Stimulated activated CD4-positive, alpha-beta T cell treated with anti-CD3 and anti-CD28 coated beads, TNF-alpha, amount 100 ng/mL, for 4 hours (primary cell): ENCODE results near the gene H2BK1.

Source experiments
- DNase-seq, 3 experiments: peaks; one replicate each; pipeline ENCODE4 v3.0.0-alpha.2; 2020; ENCODE audit warnings: low read depth in 3 of 3

H2BK1 gene

DNA sequence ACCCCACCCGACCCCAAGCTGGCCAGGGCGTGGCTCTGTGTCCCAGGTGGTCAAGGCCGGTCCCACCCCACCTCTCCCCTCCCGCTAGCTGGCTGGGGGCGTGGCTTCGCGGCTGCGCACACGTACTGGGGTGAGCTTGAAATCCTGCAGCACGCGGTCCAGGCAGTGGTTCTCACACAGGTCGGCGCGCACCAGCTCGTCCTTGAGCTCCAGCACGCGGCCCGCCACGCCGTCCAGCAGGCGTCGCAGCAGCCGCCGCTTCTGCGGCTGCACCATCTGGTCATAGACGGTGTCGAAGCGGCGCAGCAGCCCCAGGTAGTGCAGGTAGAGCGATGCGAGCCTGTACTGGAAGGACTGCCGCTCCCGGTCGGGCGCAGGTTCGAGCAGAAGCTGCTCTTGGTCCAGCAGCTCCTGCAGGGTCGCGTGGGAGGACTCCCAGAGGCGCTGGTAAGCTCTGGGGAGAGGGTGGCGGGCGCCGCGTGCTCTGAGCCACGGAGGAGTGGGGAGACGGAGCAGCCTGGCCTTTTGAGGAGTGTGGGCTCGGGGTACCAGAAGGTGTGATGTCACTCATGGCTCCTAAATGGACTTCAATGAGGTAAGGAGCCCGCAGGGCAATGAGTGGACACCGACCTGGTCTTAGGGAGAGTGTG, 5.8 kb downstream of the H2BK1 start:
- DNase-seq: no peak

- no peak for DNase-seq
Observed at GRCh38 chr7:151202836-151203235, 7.5 kb downstream of the H2BK1 start.

GRCh38 chr7:151201751-151202150, 8.5 kb downstream of the H2BK1 start:
- no peak for DNase-seq

DNA sequence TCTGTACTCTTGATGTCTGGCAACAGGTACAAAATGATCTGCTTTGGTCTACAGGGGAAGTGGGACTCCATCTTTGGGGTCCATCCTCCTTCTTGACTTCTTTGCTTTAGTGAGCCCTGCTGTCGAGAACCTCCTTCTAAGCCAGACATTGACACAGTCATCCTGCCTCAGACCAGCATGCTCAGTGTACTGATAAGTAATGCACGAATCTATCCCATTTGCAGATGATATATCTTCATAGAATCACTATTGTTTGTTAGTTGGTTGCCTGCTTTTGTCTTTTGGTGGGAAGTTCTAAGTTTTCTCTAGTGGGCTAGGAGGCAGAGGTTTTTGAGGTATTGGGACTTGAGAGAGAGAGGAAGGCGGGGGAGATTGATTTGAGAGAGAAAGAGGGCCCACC, 8.9 kb downstream of the H2BK1 start:
- no peak for DNase-seq

DNA sequence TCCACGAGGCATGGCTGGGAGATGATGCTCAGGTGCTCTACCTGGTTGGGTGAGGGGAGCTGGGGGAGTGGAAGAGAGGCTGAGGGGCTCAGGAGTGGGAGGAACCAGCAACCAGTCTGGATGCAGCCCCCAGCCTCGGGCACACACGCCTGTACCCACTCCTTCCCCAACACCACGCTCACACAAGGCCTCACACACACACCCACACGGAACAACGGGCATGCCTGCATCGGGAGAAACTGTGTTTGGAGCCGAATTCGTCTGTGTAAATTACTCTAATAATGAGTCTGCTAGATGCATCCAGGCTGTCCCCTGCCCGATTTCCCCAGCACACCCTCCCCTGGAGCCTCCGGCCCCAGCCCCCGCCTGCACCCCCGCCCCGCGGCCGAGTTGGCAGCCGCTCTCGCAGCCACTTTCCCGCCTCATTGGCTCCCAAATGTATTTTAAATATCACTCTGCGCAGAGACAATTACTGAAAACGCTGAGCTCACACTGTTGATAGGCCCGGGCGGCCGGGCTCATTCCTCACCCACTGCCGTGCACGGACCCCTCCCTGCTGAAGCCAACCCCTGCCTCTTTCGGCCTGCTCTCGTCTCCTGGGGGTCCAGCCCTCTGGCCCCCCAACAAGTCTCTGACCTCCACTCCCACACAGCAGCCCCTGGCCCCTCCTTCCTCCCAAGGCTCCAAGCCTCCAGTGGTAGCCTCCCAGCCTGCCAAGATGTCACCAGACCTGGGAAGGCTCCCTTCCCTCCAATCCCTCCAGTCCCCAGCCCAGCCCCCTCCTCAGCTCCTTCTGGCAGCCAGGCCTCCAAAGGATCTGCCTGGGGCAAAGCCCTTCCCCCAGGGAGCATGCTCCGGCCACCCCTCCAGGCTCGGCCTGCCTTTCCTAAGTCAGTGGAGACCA, 11.1 kb downstream of the H2BK1 start:
- no peak for DNase-seq

DNA sequence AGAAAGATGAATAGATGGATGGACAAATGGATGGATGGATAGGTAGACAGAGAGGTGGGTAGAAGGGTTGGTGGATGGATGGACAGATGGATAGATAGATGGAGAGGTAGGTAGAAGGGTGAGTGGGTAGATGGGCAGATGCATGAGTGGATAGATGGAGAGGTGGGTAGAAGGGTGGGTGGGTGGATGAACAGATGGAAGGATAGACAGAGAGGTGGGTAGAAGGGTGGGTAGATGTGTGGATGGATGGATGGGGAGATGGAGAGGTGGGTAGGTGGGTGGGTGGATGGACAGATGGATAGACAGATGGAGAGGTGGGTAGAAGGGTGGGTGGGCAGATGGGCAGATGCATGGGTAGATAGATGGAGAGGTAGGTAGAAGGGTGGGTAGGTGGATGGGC, 12.4 kb downstream of the H2BK1 start:
- DNase-seq: no peak

DNA sequence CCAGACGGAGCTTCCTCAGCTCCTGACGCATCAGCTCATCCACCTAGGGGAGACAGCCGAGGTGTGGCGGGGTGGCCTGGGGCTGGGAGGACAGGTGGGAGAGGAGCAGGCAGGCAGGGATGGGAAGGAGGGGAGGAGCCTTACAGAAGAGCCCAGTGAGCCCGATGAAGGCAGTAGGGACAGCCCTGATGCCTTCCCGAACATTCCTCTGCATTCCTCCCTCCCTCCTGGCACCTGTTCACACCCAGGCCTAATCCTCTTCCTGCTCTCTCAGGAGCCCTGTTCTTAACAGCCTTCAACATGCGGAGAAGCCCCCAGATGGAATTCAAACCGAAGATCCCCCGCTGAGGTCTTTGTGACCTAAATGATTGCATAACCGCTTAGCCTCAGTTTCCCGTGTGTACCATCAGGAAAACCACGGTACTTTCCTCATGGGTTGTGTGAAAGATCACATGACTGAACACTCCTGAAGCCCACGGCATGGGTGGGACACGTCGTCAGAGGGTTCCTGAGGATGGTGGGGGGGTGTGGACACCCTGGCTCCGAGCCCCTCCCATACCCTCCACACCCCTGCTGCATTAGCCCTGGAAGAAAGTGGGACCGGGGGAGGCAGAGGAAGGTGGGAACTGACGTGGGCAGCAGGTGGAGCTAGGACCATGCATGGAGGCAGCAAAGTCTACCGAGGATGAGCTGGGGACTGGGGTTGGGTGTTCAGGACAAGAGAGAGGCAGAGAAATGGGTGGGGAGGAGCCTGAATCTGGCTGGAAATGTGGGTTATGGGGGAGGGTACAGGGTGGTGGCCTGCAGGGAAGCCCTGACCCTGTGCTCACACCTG, 14.5 kb downstream of the H2BK1 start:
- no peak for DNase-seq

- DNase-seq: no peak
Observed at GRCh38 chr7:151194188-151194587, 16.1 kb downstream of the H2BK1 start.

DNA sequence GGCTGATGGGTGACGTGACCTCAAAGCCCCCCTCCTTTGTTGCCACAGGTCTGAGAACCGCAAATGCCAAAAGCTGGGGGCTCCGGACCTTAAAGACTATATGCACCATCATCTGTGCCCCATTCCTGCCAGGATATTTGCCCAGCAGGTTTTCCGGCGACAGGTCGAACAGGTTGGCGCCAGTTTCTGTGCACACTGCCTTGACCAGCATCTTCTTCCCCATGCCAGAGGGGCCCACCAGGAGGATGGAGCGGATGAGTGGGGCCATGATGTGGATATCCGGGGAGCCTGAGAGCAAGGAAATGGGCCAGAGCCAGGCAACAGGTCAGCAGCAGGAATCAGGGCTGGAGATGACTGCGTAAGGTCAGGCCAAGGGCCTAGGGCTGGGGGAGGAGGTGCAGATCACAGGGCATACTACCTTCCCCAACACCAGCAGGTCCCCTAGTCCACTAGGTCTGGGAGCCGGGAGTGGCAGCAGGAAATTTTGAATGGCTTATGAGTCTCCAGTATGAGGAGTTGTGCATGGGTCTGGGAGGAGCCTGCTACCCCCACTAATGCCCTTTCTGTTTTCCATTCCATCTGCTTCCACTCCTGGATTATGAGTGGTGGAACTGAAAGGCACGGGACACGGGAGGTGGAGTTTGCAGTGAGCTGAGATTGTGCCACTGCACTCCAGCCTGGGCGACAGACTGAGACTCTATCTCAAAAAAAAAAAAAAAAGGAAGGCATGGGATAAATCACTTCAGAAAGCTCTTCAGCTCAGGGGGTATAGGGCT, 16.9 kb downstream of the H2BK1 start:
- DNase-seq: no peak

GRCh38 chr7:151192002-151192539, 18.2 kb downstream of the H2BK1 start:
- DNase-seq: no peak

- no peak for DNase-seq
Observed at GRCh38 chr7:151191544-151191943, 18.7 kb downstream of the H2BK1 start.

DNA sequence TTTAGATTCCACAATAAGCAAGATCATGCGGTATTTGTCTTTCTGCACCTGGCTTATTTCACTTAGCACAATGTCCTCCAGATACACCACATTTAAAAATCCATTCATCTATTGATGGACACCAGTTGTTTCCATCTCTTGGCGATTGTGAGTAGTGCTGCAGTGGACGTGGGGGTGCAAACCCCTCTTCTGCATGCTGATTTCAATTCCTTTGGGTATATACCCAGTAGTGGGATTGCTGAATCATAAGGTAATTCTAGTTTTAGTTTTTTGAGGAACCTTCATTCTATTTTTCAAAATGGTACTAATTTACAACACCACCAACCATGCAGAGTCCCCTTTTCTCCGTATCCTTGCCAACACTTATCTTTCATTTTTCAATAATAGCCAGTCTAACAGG, 21.2 kb downstream of the H2BK1 start:
- DNase-seq: no peak

DNA sequence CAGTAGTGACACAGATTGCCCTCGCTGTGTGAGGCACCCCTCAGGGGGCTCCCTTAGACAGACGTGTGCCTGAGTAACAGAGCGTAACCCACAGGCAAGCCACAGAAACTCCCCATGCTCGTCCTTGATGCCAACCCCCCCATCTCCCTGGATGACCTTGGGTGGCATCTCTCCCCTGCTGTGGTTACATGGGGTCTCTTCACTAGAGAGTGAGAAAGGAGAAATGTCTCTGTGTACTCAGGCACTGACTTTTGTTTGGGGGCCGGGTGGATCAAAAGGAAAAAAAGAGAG, 22.1 kb downstream of the H2BK1 start:
- no peak for DNase-seq

GRCh38 chr7:151187409-151188251, 22.7 kb downstream of the H2BK1 start:
- no peak for DNase-seq

DNA sequence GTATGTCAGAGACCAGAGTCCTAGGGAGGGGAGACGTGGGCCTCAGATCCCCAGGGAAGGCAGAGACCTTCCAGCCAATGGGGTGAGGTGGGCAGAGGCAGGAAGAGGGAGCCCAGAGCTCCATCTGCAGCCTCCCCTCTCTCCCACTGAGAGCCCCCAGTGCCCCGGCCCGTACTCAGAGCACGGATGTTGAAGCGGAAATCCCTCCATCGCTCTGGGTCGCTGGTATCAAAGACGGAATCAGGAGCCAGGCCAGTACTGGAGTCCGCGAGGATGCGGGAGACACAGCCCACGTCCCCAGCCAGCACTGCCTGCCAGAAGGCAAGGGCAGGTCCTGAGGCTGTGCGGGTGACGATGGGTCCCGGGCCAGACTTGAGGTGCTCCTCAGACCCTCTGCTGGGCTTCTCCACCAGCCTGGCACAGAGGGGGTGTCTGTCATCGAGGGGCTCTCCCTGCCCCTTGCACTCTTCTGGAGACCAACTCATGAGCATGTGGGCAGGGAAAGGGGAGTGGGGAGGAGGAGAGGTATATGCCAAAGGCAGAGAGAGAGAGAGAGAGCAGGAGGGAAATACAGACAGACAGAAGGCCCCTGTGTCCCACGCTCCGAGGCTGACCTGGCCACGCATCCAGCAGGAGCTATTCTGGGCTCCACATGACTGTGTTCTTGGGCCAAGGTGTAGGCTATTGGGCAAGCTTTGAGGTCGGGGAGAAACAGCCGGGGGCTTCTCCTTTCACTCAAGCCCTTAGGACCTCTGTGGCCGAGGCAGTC, 23.5 kb downstream of the H2BK1 start, which contains the start of gene ASB10:
TSS of gene ASB10 (minus strand) at position 611 of the 769 bp plus-strand sequence. CDS start at position 491, 120 bp downstream.
- no peak for DNase-seq

DNA sequence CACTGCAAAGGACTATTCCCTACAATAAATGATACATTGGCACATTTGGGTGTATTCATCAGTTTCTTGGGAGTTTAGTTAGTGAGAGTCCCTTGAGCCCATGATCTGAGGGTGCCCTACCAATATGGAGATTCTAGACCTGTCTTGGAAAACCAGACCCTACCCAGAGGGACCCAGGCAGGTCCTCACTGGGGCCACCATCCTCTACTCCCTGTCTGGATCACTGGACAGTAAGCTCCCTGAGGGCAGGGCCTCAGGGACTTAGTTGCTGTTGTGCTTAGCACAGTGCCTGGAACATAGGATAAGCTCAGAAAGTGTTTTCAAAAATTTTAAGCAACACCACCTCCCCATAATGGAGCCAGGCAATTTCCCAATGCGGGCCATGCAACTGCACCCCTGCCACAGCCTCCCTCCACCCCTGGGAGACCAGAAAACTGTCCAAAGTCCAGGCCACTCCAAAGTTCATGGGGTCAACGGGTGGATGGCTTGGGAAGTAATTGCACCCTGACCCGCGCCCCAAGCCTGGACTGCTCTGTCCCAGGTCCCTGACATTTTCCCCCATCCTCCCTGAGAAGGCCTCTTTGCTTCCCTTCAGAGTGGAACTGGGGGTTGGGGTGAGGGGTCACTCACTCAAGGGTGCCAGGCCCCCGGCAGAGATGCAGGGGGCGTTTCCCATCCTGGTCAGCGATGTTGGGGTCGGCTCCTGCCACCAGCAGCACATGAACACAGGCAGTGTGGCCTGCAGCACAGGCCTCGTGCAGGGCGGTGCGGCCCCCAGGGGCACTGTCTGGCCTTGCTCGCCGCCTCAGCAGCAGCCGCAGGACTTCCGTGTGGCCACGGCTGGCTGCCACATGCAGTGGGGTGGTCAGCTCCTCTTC, 24.3 kb downstream of the H2BK1 start:
- DNase-seq: no peak

GRCh38 chr7:151181011-151181431, 29.3 kb downstream of the H2BK1 start:
- no peak for DNase-seq

- no peak for DNase-seq
Observed at GRCh38 chr7:151179946-151180345, 30.3 kb downstream of the H2BK1 start.
